HepG2 (cell line): ENCODE results near the gene LAPTM4A. TPM values are rescaled to one million over a fixed set of nuclear protein-coding genes. Genes with fewer than 3 reads are reported as not detected.

Source experiments
- HNF4G ChIP-seq, 2 experiments: sonication (generic) in 1 of 2; formaldehyde crosslinking in 1 of 2; IDR thresholded peaks; 2 replicates each; pipeline versions ENCODE4 v1.4.0 to v1.6.1; 2011 to 2020; ENCODE audit warnings: borderline replicate concordance in 2 of 2, low read depth in 2 of 2, mild to moderate bottlenecking in 2 of 2, low read length in 1 of 2, missing genetic modification reagents in 1 of 2, moderate library complexity in 1 of 2
- MBNL3 ChIP-seq: fragments of 250-450 bp; sonication (Bioruptor Pico); conservative IDR thresholded peaks from 2 replicates; pipeline ENCODE4 v1.8.0; 2022; ENCODE audit warnings: mild to moderate bottlenecking, inconsistent platforms
- MYPOP ChIP-seq: sonication (generic); formaldehyde crosslinking; IDR thresholded peaks from 2 replicates; pipeline ENCODE4 v1.8.1; 2023; ENCODE audit warnings: mild to moderate bottlenecking, moderate library complexity, missing genetic modification reagents
- PLSCR1 ChIP-seq: sonication (generic); formaldehyde crosslinking; IDR thresholded peaks from 2 replicates; pipeline ENCODE4 v1.5.0; 2020; ENCODE audit warnings: missing genetic modification reagents, mild to moderate bottlenecking, borderline replicate concordance
- SALL2 ChIP-seq: sonication (generic); formaldehyde crosslinking; IDR thresholded peaks from 2 replicates; pipeline ENCODE4 v1.8.1; 2023; ENCODE audit warnings: mild to moderate bottlenecking, missing genetic modification reagents, inconsistent platforms
- SIN3A ChIP-seq: IDR thresholded peaks from 2 replicates; pipeline ENCODE4 v1.6.1; 2011; ENCODE audit warnings: low read depth, mild to moderate bottlenecking, control low read depth, low read length, borderline replicate concordance
- U2AF2 ChIP-seq: fragments of 200-400 bp; formaldehyde crosslinking; IDR thresholded peaks from 2 replicates; pipeline ENCODE4 v1.6.1; 2017; ENCODE audit warnings: low read depth, mild to moderate bottlenecking, low read length
- ZBTB39 ChIP-seq: sonication (generic); formaldehyde crosslinking; IDR thresholded peaks from 2 replicates; pipeline ENCODE4 v1.5.0; 2020; ENCODE audit warnings: missing genetic modification reagents
- ZBTB40 ChIP-seq, 2 experiments: fragments of 450-650 bp in 1 of 2; sonication (generic) in 1 of 2; formaldehyde crosslinking in 1 of 2; IDR thresholded peaks; 2 replicates each; pipeline versions ENCODE4 v1.6.1 to v1.8.0; 2016 to 2022; ENCODE audit warnings: antibody characterized with exemption in 1 of 2, mild to moderate bottlenecking in 1 of 2, missing genetic modification reagents in 1 of 2
- ZFP41 ChIP-seq: sonication (generic); formaldehyde crosslinking; IDR thresholded peaks from 2 replicates; pipeline ENCODE4 v1.4.0; 2020; ENCODE audit warnings: mild to moderate bottlenecking, missing genetic modification reagents, borderline replicate concordance
- ZNF225 ChIP-seq: sonication (generic); formaldehyde crosslinking; IDR thresholded peaks from 2 replicates; pipeline ENCODE4 v1.4.0; 2020; ENCODE audit warnings: mild to moderate bottlenecking, missing genetic modification reagents
- ZNF282 ChIP-seq: fragments of 450-650 bp; IDR thresholded peaks from 2 replicates; pipeline ENCODE4 v1.6.1; 2018; ENCODE audit not compliant: partially characterized antibody
- ZNF703 ChIP-seq: sonication (generic); formaldehyde crosslinking; IDR thresholded peaks from 2 replicates; pipeline ENCODE4 v1.5.1; 2020; ENCODE audit warnings: missing genetic modification reagents, mild to moderate bottlenecking, moderate library complexity, borderline replicate concordance
- polyA plus RNA-seq, 8 experiments: library from polyadenylated mRNA; depleted of rRNA in 3 of 8; stranded (reverse) in 7 of 8; unstranded in 1 of 8; fragments of >200 nt; fragmentation: Illumina TruSeq in 4 of 8; extraction: Trizol in 4 of 8; gene quantifications; 2 replicates each; pipeline versions ENCODE4 v1.2.1 to v1.2.3, GENCODE V29; 2011 to 2016; ENCODE audit warnings: low read depth in 4 of 8, missing spikeins in 1 of 8, mixed read lengths in 1 of 8; ENCODE audit not compliant: insufficient read depth in 1 of 8
- total RNA-seq, 5 experiments: library from RNA; depleted of rRNA; stranded (reverse); fragments of >200 nt; fragmentation: Illumina TruSeq; extraction: Trizol; gene quantifications; 2 replicates each; pipeline ENCODE4 v1.2.3, GENCODE V29; 2016; ENCODE audit warnings: low read depth in 1 of 5

Gene LAPTM4A
- total and polyA plus RNA-seq, 2 of the 13 experiments (the other 11 are each of a cell fraction or from before 2014, with no cell fraction given), result 116 to 558 TPM

- TF ChIP-seq ZBTB40 (IDR thresholded peaks at IDR 0.05) (no peak), ZBTB40 (CRISPR knock-in tag; IDR thresholded peaks at IDR 0.05) (peak; percentile 91; the same call in 1 of the 2 replicates), PLSCR1 (no peak), SALL2 (peak; percentile 54; the same call in 1 of the 2 replicates), ZNF703 (no peak; the same call in 1 of the 2 replicates), MYPOP (CRISPR knock-in tag) (peak; percentile 99), ZNF282 (no peak), ZFP41 (CRISPR knock-in tag) (no peak; the same call in 1 of the 2 replicates), HNF4G (IDR thresholded peaks at IDR 0.05; ENCODE audit: borderline replicate concordance, low read depth, low read length) (peak; percentile 95), HNF4G (CRISPR knock-in tag; IDR thresholded peaks at IDR 0.05; ENCODE audit: borderline replicate concordance, low read depth) (peak; percentile 96), MBNL3 (CRISPR knock-in tag) (no peak), U2AF2 (no peak), ZBTB39 (CRISPR knock-in tag) (peak; percentile 88), SIN3A (peak; percentile 88; the same call in 1 of the 2 replicates), ZNF225 (CRISPR knock-in tag) (peak; percentile 97)
Observed at GRCh38 chr2:20051532-20052228, at the start of gene LAPTM4A (continued).
